ENCODE measurements around the gene MRPS22. TPM values are rescaled to one million over a fixed set of nuclear protein-coding genes. Genes with fewer than 3 reads are reported as not detected.

MRPS22 gene
- total RNA-seq, 1 donor from 2014 or later = 40.4 TPM

GRCh38 chr3:139361276-139361675, 17.5 kb downstream of the MRPS22 start:
- H3K36me3 Mint-ChIP-seq (ENCODE audit: low read depth, unreplicated experiment) = peaks cover 25% of the 10 kb centered on the region

GRCh38 chr3:139364549-139364948, 20.7 kb downstream of the MRPS22 start:
- Histone ChIP-seq H3K36me3 (ENCODE audit: insufficient read depth, low read length) (peaks cover 79% of the 10 kb centered on the region), H3K9ac (ENCODE audit: low read length) (no peak overlapping the region), H3K27ac (ENCODE audit: low read depth, low read length) (no peak overlapping the region), H3K27me3 (ENCODE audit: insufficient read depth, low read length) (no peaks in the 10 kb centered on the region), H3K9me3 (ENCODE audit: insufficient read depth, low read depth, low read length) (no peaks in the 10 kb centered on the region), H3K4me3 (ENCODE audit: insufficient read depth, low read depth, low read length) (no peak overlapping the region), H3K4me2 (ENCODE audit: low read length) (no peak overlapping the region), H3K4me1 (ENCODE audit: insufficient read depth, low read length) (no peaks in the 10 kb centered on the region), H2AFZ (ENCODE audit: low read depth, low read length) (no peak overlapping the region), H3K79me2 (ENCODE audit: insufficient read depth, low read length) (peaks cover 50% of the 10 kb centered on the region), H4K20me1 (ENCODE audit: insufficient read depth, low read length) (peaks cover 55% of the 10 kb centered on the region)
- Mint-ChIP-seq H3K27ac (ENCODE audit: unreplicated experiment) (no peak overlapping the region), H3K4me3 (ENCODE audit: unreplicated experiment) (no peak overlapping the region), H3K36me3 (ENCODE audit: low read depth, unreplicated experiment) (peaks cover 12% of the 10 kb centered on the region), H3K27me3 (ENCODE audit: low read depth, unreplicated experiment) (no peaks in the 10 kb centered on the region), H3K9me3 (ENCODE audit: unreplicated experiment) (no peaks in the 10 kb centered on the region), H3K4me1 (ENCODE audit: low read depth, unreplicated experiment) (no peaks in the 10 kb centered on the region)
- TF ChIP-seq CTCF (IDR thresholded peaks at IDR 0.05; ENCODE audit: insufficient read depth, low read depth, low read length) (no peak), EZH2 (IDR thresholded peaks at IDR 0.05; ENCODE audit: insufficient read depth, low read length) (no peak)
- DNase-seq (ENCODE audit: low read depth) = no peak
- FAIRE-seq = no peak

More at GRCh38 chr3:139361276-139361675, 17.5 kb downstream of the MRPS22 start:
- FAIRE-seq (no peak), DNase-seq (ENCODE audit: low read depth) (no peak)
- Histone ChIP-seq H4K20me1 (ENCODE audit: insufficient read depth, low read length) (peaks cover 59% of the 10 kb centered on the region), H3K9ac (ENCODE audit: low read length) (no peak overlapping the region), H3K4me1 (ENCODE audit: insufficient read depth, low read length) (no peaks in the 10 kb centered on the region), H3K79me2 (ENCODE audit: insufficient read depth, low read length) (peaks cover 45% of the 10 kb centered on the region), H3K36me3 (ENCODE audit: insufficient read depth, low read length) (peaks cover 86% of the 10 kb centered on the region), H3K4me2 (ENCODE audit: low read length) (no peak overlapping the region), H3K27ac (ENCODE audit: low read depth, low read length) (no peak overlapping the region), H2AFZ (ENCODE audit: low read depth, low read length) (no peak overlapping the region), H3K27me3 (ENCODE audit: insufficient read depth, low read length) (no peaks in the 10 kb centered on the region), H3K9me3 (ENCODE audit: insufficient read depth, low read depth, low read length) (no peaks in the 10 kb centered on the region), H3K4me3 (ENCODE audit: insufficient read depth, low read depth, low read length) (no peak overlapping the region)
- Mint-ChIP-seq H3K4me3 (ENCODE audit: unreplicated experiment) (no peak overlapping the region), H3K27me3 (ENCODE audit: low read depth, unreplicated experiment) (no peaks in the 10 kb centered on the region), H3K4me1 (ENCODE audit: low read depth, unreplicated experiment) (peaks cover 2% of the 10 kb centered on the region), H3K9me3 (ENCODE audit: unreplicated experiment) (no peaks in the 10 kb centered on the region), H3K27ac (ENCODE audit: unreplicated experiment) (no peak overlapping the region)
- TF ChIP-seq CTCF (IDR thresholded peaks at IDR 0.05; ENCODE audit: insufficient read depth, low read depth, low read length) = no peak
- TF ChIP-seq EZH2 (IDR thresholded peaks at IDR 0.05; ENCODE audit: insufficient read depth, low read length) = no peak

GRCh38 chr3:139374099-139374498, 30.3 kb downstream of the MRPS22 start:
- Histone ChIP-seq H3K27ac (ENCODE audit: low read depth, low read length) (no peak overlapping the region), H3K4me3 (ENCODE audit: insufficient read depth, low read depth, low read length) (no peak overlapping the region), H3K27me3 (ENCODE audit: insufficient read depth, low read length) (no peaks in the 10 kb centered on the region), H4K20me1 (ENCODE audit: insufficient read depth, low read length) (peaks cover 64% of the 10 kb centered on the region), H3K79me2 (ENCODE audit: insufficient read depth, low read length) (peaks cover 42% of the 10 kb centered on the region), H3K9ac (ENCODE audit: low read length) (no peak overlapping the region), H2AFZ (ENCODE audit: low read depth, low read length) (no peak overlapping the region), H3K9me3 (ENCODE audit: insufficient read depth, low read depth, low read length) (no peaks in the 10 kb centered on the region), H3K36me3 (ENCODE audit: insufficient read depth, low read length) (peaks cover 87% of the 10 kb centered on the region), H3K4me1 (ENCODE audit: insufficient read depth, low read length) (no peaks in the 10 kb centered on the region), H3K4me2 (ENCODE audit: low read length) (no peak overlapping the region)
- no peaks in the 10 kb centered on the region for H3K27me3 Mint-ChIP-seq (ENCODE audit: low read depth, unreplicated experiment)
- no peak overlapping the region for H3K27ac Mint-ChIP-seq (ENCODE audit: unreplicated experiment)
- DNase-seq (ENCODE audit: low read depth) = no peak
- H3K9me3 Mint-ChIP-seq (ENCODE audit: unreplicated experiment) = no peaks in the 10 kb centered on the region
- H3K4me1 Mint-ChIP-seq (ENCODE audit: low read depth, unreplicated experiment) = peaks cover 11% of the 10 kb centered on the region
- H3K36me3 Mint-ChIP-seq (ENCODE audit: low read depth, unreplicated experiment) = peaks cover 16% of the 10 kb centered on the region
- no peak overlapping the region for H3K4me3 Mint-ChIP-seq (ENCODE audit: unreplicated experiment)
- TF ChIP-seq CTCF (IDR thresholded peaks at IDR 0.05; ENCODE audit: insufficient read depth, low read depth, low read length) (no peak), EZH2 (IDR thresholded peaks at IDR 0.05; ENCODE audit: insufficient read depth, low read length) (no peak)
- FAIRE-seq = no peak

Data from astrocyte (in vitro differentiated cells and primary cell).